BJ (cell line): ENCODE results near the gene SPHK1. TPM values are rescaled to one million over a fixed set of nuclear protein-coding genes. Genes with fewer than 3 reads are reported as not detected.

Experiments used
- CTCF ChIA-PET: fragments of 350-600 bp; formaldehyde crosslinking; extraction: SDS; loops from one replicate; lab custom pipeline; 2021; ENCODE audit warnings: antibody characterized with exemption, inconsistent platforms; lab: Yijun Ruan, JAX
- POLR2A ChIA-PET: fragments of 300-600 bp; sonication (Branson Sonifier 250); formaldehyde crosslinking; extraction: SDS; loops from one replicate; lab custom pipeline; 2021; ENCODE audit warnings: antibody characterized with exemption; lab: Charles Lee
- DNase-seq: peaks from one replicate; pipeline ENCODE4 v3.0.0-alpha.2; 2011; ENCODE audit warnings: low read depth
- H3K27me3 ChIP-seq: 2 replicates; pipeline ENCODE4 v1.6.0; 2011; ENCODE audit warnings: low read length; ENCODE audit not compliant: control insufficient read depth, insufficient read depth
- H3K36me3 ChIP-seq: 2 replicates; pipeline ENCODE4 v1.5.1; 2011; ENCODE audit warnings: low read length; ENCODE audit not compliant: control insufficient read depth, insufficient read depth
- H3K4me3 ChIP-seq: 2 replicates; pipeline ENCODE4 v1.5.1; 2011; ENCODE audit warnings: low read depth, mild to moderate bottlenecking, control low read depth, low read length
- CTCF ChIP-seq: IDR thresholded peaks from 2 replicates; pipeline ENCODE4 v1.5.1; 2011; ENCODE audit warnings: low read depth, mild to moderate bottlenecking, control low read depth, inconsistent platforms, low read length, moderate library complexity; ENCODE audit not compliant: insufficient read depth
- polyA plus RNA-seq: library from polyadenylated mRNA; depleted of rRNA; stranded (reverse); fragments of >200 nt; gene quantifications from 2 replicates; pipeline ENCODE4 v1.2.3, GENCODE V29; 2011

The SPHK1 gene
- polyA plus RNA-seq, 1 experiment: 57.8 TPM

GRCh38 chr17:76371656-76372628 is 12.5 kb upstream of the SPHK1 start:
- ChIA-PET POLR2A (no interaction called here), CTCF (interaction anchor here (0.6 to 3.4 kb wide), 3 partner anchors 12 to 87 kb away, joined by 3 to 36 read pairs (median 12); partner anchors contain the start of genes PRPSAP1 and SPHK1)
- Histone ChIP-seq H3K27me3 (no peaks in the 10 kb centered on the region), H3K36me3 (no peaks in the 10 kb centered on the region), H3K4me3 (no peak overlapping the region)
- peak; percentile 93 for DNase-seq
- TF ChIP-seq CTCF: no peak

- ChIA-PET CTCF (interaction anchor here (0.6 to 3.9 kb wide), 3 partner anchors 9 to 1764 kb away, joined by 3 to 27 read pairs (median 4); partner anchors contain the start of gene SPHK1), POLR2A (no interaction called here)
- no peak for DNase-seq
- TF ChIP-seq CTCF: no peak
- Histone ChIP-seq H3K27me3 (no peaks in the 10 kb centered on the region), H3K4me3 (no peak overlapping the region), H3K36me3 (no peaks in the 10 kb centered on the region)
Observed at GRCh38 chr17:76376318-76377133, 7.9 kb upstream of the SPHK1 start.

- no peak for DNase-seq
- POLR2A ChIA-PET: no interaction called here
- Histone ChIP-seq H3K4me3 (no peak overlapping the region), H3K27me3 (no peaks in the 10 kb centered on the region), H3K36me3 (no peaks in the 10 kb centered on the region)
- no peak for TF ChIP-seq CTCF
- CTCF ChIA-PET: interaction anchor here (0.9 to 1.8 kb wide), 2 partner anchors 12 to 19 kb away, joined by 3 to 5 read pairs; no protein-coding TSS in a partner anchor
Observed at GRCh38 chr17:76378548-76379274, 5.7 kb upstream of the SPHK1 start.

- POLR2A ChIA-PET: no interaction called here
- H3K27me3 ChIP-seq: no peaks in the 10 kb centered on the region
- no peaks in the 10 kb centered on the region for H3K36me3 ChIP-seq
- DNase-seq: no peak
- no peak overlapping the region for H3K4me3 ChIP-seq
- no peak for TF ChIP-seq CTCF
- CTCF ChIA-PET: interaction anchor here (0.9 to 2.3 kb wide), 3 partner anchors 9 to 19 kb away, joined by 3 to 14 read pairs (median 5); no protein-coding TSS in a partner anchor
Observed at GRCh38 chr17:76379275-76379641, 5.2 kb upstream of the SPHK1 start.
